Mammary epithelial cell (primary cell): ENCODE measurements around the gene PRRC2B.

ENCODE experiments used
- CTCF ChIP-seq, 2 donors: IDR thresholded peaks in 1 of 2; conservative IDR thresholded peaks in 1 of 2; 2 replicates each; pipeline ENCODE4 v1.5.1; 2011 to 2012; ENCODE audit warnings: inconsistent platforms in 2 of 2, low read length in 2 of 2, mild to moderate bottlenecking in 2 of 2, control low read depth in 1 of 2, low read depth in 1 of 2; ENCODE audit not compliant: insufficient read depth in 1 of 2; ENCODE audit errors: extremely low read depth in 1 of 2
- EZH2 ChIP-seq: IDR thresholded peaks from 2 replicates; pipeline ENCODE4 v1.6.1; 2012; ENCODE audit warnings: low read length, inconsistent platforms, borderline replicate concordance

- no peak for TF ChIP-seq CTCF (conservative IDR thresholded peaks at IDR 0.05 in 1 of 2, IDR thresholded peaks at IDR 0.05 in 1 of 2; ENCODE audit: extremely low read depth in 1 of 2, insufficient read depth in 1 of 2, low read depth in 1 of 2, low read length in 2 of 2)
- TF ChIP-seq EZH2 = no peak
Observed at GRCh38 chr9:131443648-131444047, 49.8 kb downstream of the PRRC2B start.
